Natural killer cell treated with Interleukin-12 subunit alpha and Interleukin-12 subunit beta and Interleukin-15 and Interleukin-18, amount 100 ng/mL, for 72 hours (primary cell): ENCODE results near the gene DNAJB14. TPM values are rescaled to one million over a fixed set of nuclear protein-coding genes. Genes with fewer than 3 reads are reported as not detected.
A peak's percentile ranks its signal among the peaks of the same experiment; 100 is the strongest.

Source experiments
- ATAC-seq, 2 donors: fragments of 150-1000 bp; cut with Tn5 transposase in 1 of 2; sonication (Bioruptor Pico), chemical (Tn5 transposase) in 1 of 2; 2 replicates each; pipeline ENCODE4 v1.10.0; 2021
- DNase-seq: peaks from one replicate; pipeline ENCODE4 v3.0.0; 2022; ENCODE audit warnings: low spot score
- H3K27ac Mint-ChIP-seq, 2 donors: 1 replicate in 1 of 2; 2 replicates in 1 of 2; pipeline ENCODE4 v1.8.0; 2022; ENCODE audit warnings: mixed read lengths in 2 of 2, mild to moderate bottlenecking in 1 of 2, moderate library complexity in 1 of 2
- H3K27me3 Mint-ChIP-seq, 2 donors: 1 replicate in 1 of 2; 2 replicates in 1 of 2; pipeline ENCODE4 v1.8.0; 2022; ENCODE audit warnings: mixed read lengths in 2 of 2
- H3K36me3 Mint-ChIP-seq: one replicate; pipeline ENCODE4 v1.8.0; 2022; ENCODE audit warnings: mixed read lengths
- H3K4me1 Mint-ChIP-seq, 2 donors: 1 replicate in 1 of 2; 2 replicates in 1 of 2; pipeline ENCODE4 v1.8.0; 2022; ENCODE audit warnings: low read depth in 2 of 2, mixed read lengths in 2 of 2, mild to moderate bottlenecking in 1 of 2
- H3K4me3 Mint-ChIP-seq: one replicate; pipeline ENCODE4 v1.8.0; 2022; ENCODE audit warnings: mixed read lengths
- H3K9me3 Mint-ChIP-seq: 2 replicates; pipeline ENCODE4 v1.8.0; 2022; ENCODE audit warnings: mixed read lengths
- total RNA-seq, 2 donors: library from RNA; stranded (reverse); gene quantifications; one replicate each; pipeline ENCODE4 v1.2.3, GENCODE V29; 2022

Gene DNAJB14
- total RNA-seq, 2 donors from 2014 or later: 51.4 to 70.3 TPM

DNA sequence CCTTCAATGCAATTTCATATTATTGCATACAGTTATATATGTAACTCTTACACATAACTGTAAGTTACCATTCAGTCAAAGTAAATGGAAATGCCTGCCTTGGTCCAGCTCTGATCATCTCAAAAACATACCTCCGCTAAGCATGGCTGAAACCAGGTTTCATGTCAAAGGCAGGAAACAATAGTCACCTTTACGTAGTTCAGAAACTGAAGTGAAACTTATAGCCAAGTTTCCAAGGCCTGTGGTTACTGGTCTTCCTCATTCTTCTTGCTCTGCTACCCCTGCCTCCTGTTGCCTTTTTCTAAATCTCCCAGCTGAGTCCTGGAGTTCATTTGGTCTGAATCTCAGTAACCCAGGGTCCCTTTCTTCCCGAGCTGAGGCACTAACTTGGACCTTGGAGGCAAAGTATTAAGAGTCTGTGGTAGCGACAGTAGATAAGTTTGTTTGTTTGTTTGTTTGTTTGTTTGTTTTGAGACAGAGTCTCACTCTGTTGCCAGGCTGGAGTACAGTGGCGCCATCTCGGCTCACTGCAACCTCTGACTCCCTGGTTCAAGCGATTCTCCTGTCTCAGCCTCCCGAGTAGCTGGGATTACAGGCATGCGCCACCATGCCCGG is 98.9 kb downstream of the DNAJB14 start:
- Mint-ChIP-seq H3K4me1 (peaks cover 9 to 31% of the 10 kb centered on the region in 2 donors), H3K36me3 (no peaks in the 10 kb centered on the region)

DNA sequence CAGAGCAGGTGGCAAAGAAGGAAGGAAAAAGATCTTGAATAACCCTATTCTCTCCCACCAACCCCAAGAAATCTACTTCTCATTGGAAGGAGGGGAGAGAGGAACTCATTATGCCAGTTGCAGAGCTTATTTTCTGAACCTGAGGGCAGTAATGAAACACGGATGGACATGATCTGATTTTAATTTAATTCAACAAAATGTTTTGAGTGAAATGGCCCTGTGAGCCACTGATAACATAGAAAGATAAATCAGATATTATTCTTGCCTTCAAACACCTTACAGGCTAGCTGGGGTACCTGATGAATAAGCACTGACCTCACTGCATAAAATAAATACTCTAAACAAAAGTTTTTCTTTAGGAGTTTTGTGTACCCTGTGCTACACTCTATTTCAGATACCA is 99.5 kb downstream of the DNAJB14 start:
- H3K9me3 Mint-ChIP-seq: no peaks in the 10 kb centered on the region
- peak overlapping the region; percentile 50 to 67 for H3K27ac Mint-ChIP-seq
- no peaks in the 10 kb centered on the region for H3K36me3 Mint-ChIP-seq
- no peaks in the 10 kb centered on the region for H3K27me3 Mint-ChIP-seq
- H3K4me3 Mint-ChIP-seq: no peak overlapping the region
- ATAC-seq: no peak
- no peak for DNase-seq
- H3K4me1 Mint-ChIP-seq: peaks cover 4 to 30% of the 10 kb centered on the region in 2 donors

More for the DNA sequence above, 98.9 kb downstream of the DNAJB14 start:
- peak overlapping the region; percentile 50 to 67 for H3K27ac Mint-ChIP-seq
- no peaks in the 10 kb centered on the region for H3K27me3 Mint-ChIP-seq
- H3K4me3 Mint-ChIP-seq: peak overlapping the region; percentile 59
- peak in 1 of 2 donors; percentile 28 for ATAC-seq
- no peak for DNase-seq
- no peaks in the 10 kb centered on the region for H3K9me3 Mint-ChIP-seq

Other genes with a start within 250 kb of the DNAJB14 start
- 10 to 100 TPM; 15.9 to 23.4 TPM for gene DAPP1, start 129.8 kb downstream of the DNAJB14 start, total RNA-seq
- 10 to 100 TPM; 13.9 to 32.3 TPM for gene LAMTOR3, start 52.2 kb downstream of the DNAJB14 start, total RNA-seq
- 100 to 1,000 TPM; 429 to 580 TPM for gene H2AZ1, start 3.7 kb upstream of the DNAJB14 start, total RNA-seq
- 1 to 10 TPM in 1 of 2 donors, not detected in 1; 1.8 TPM for gene DDIT4L, start 243.8 kb upstream of the DNAJB14 start, total RNA-seq